Natural killer cell treated with Interleukin-12 subunit alpha and Interleukin-12 subunit beta and Interleukin-15 and Interleukin-18, amount 100 ng/mL, for 72 hours (primary cell): ENCODE measurements around the gene SPIRE2. TPM values are rescaled to one million over a fixed set of nuclear protein-coding genes. Genes with fewer than 3 reads are reported as not detected.
"Not testable (repeated sequence)": the region's sequence is repeated elsewhere in the genome, so short reads cannot be mapped to it uniquely, and the experiment has no call there.

ENCODE experiments used
- ATAC-seq, 2 donors: fragments of 150-1000 bp; cut with Tn5 transposase in 1 of 2; sonication (Bioruptor Pico), chemical (Tn5 transposase) in 1 of 2; 2 replicates each; pipeline ENCODE4 v1.10.0; 2021
- DNase-seq: peaks from one replicate; pipeline ENCODE4 v3.0.0; 2022; ENCODE audit warnings: low spot score
- H3K27ac Mint-ChIP-seq, 2 donors: 1 replicate in 1 of 2; 2 replicates in 1 of 2; pipeline ENCODE4 v1.8.0; 2022; ENCODE audit warnings: mixed read lengths in 2 of 2, mild to moderate bottlenecking in 1 of 2, moderate library complexity in 1 of 2
- H3K27me3 Mint-ChIP-seq, 2 donors: 1 replicate in 1 of 2; 2 replicates in 1 of 2; pipeline ENCODE4 v1.8.0; 2022; ENCODE audit warnings: mixed read lengths in 2 of 2
- H3K36me3 Mint-ChIP-seq: one replicate; pipeline ENCODE4 v1.8.0; 2022; ENCODE audit warnings: mixed read lengths
- H3K4me1 Mint-ChIP-seq, 2 donors: 1 replicate in 1 of 2; 2 replicates in 1 of 2; pipeline ENCODE4 v1.8.0; 2022; ENCODE audit warnings: low read depth in 2 of 2, mixed read lengths in 2 of 2, mild to moderate bottlenecking in 1 of 2
- H3K4me3 Mint-ChIP-seq: one replicate; pipeline ENCODE4 v1.8.0; 2022; ENCODE audit warnings: mixed read lengths
- H3K9me3 Mint-ChIP-seq: 2 replicates; pipeline ENCODE4 v1.8.0; 2022; ENCODE audit warnings: mixed read lengths
- total RNA-seq, 2 donors: library from RNA; stranded (reverse); gene quantifications; one replicate each; pipeline ENCODE4 v1.2.3, GENCODE V29; 2022

Gene SPIRE2
- total RNA-seq, 2 donors from 2014 or later, result 2.5 to 3.9 TPM

DNA sequence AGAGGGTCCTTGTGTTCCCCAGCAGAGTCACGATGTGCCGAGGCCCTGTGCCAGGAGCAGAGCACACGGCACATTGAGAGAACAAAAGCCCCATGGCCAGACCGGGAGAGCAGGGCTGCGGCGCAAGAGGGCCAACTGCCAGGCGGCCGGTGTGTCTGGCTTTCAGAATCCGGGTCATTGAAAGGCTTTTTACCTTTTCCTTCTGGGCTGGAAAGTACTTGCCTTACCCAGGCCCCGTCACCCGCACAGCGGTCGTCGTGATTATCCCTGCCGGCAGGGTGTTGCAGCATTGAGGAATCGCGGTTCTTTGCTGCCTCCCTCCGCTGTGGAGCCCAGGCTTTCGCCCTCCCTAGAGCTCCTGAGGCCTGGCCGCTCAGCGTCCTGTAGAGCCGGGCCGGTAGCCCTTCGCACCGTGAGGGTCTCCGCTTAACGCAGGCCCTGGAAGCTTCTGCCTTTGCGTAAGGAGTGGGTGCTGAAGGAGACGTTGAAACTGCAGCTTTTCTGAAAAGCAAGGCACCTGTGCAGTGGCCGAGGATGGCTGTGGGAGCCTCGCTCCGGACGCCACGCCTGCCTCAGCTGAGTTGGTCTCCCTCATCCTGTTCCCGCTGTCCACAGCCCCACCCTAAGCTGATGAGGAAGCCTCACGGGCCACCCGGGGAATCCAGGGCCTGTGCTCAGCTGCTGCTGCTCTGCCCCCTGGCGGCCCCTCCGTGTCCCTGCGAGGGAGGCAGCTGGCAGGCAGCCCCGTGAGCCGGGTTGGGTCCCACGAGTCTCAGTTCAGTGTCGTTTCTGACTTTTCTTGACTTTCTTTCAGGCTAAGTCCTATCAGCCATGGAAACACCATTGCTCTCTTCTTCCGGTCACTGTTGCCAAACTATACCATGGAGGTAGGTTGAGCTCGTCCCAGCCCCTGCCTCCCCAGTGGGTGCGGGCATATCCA is 81.8 kb downstream of the SPIRE2 start:
- DNase-seq, result peak; percentile 77
- no peaks in the 10 kb centered on the region for H3K9me3 Mint-ChIP-seq
- H3K4me3 Mint-ChIP-seq, result no peak overlapping the region
- no peaks in the 10 kb centered on the region for H3K27me3 Mint-ChIP-seq
- no peak overlapping the region for H3K27ac Mint-ChIP-seq
- peak; percentile 75 to 86 for ATAC-seq
- H3K36me3 Mint-ChIP-seq, result no peaks in the 10 kb centered on the region
- peaks cover 0 to 14% of the 10 kb centered on the region in 2 donors for H3K4me1 Mint-ChIP-seq

DNA sequence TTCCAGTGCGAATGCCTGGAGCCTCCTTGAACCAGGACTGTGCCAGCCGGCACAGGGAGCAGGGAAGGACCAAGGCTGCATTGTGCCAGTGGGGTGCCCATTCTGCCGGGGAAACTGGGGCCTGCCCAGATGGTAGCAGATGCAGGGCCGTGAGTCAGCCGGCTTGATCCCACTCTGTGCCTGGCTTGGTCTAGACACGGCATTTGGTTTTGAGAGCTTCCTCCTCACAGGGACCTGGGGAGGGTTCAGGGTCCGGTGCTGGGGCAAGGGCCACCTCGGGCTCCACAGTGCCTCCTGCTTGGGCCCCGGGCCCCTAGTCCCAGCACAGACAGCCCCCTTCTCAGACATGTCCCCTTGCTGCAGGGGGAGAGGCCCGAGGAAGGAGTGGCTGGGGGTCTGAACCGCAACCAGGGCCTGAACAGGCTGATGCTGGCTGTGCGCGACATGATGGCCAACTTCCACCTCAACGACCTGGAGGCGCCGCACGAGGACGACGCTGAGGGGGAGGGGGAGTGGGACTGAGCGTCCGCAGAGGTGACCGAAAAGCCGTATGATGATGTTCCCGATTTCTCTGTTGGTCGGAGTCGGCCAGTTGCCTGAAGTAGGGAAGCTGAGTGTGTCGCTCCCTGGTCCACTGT is 82.6 kb downstream of the SPIRE2 start:
- Mint-ChIP-seq H3K27me3 (no peaks in the 10 kb centered on the region), H3K4me1 (peaks cover 0 to 12% of the 10 kb centered on the region in 2 donors), H3K4me3 (no peak overlapping the region), H3K27ac (no peak overlapping the region), H3K9me3 (no peaks in the 10 kb centered on the region), H3K36me3 (no peaks in the 10 kb centered on the region)
- peak; percentile 59 for DNase-seq
- no peak for ATAC-seq

DNA sequence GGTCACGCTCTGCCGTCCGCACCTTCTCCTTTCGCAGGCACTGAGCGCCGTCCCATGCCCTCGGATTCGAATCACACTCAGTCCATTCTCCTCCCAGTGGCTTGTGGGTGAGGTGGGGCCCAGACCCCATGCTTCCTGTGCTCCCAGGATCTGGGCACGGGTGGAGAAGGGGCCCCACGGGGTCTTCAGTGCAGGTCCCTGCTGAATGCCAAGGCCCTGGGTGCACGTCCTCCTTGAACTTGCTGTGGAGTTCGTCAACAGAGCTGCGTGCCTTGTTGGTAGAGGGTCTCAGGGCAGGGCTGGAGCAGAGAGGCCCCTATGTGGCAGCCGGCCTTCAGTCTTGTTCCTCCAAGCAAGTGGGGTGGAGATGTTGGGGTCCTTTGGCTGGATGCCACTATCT is 83.1 kb downstream of the SPIRE2 start:
- ATAC-seq (no peak), DNase-seq (no peak)
- no peaks in the 10 kb centered on the region for H3K9me3 Mint-ChIP-seq
- no peak overlapping the region for H3K4me3 Mint-ChIP-seq
- no peaks in the 10 kb centered on the region for H3K27me3 Mint-ChIP-seq
- H3K27ac Mint-ChIP-seq, result no peak overlapping the region
- H3K4me1 Mint-ChIP-seq, result peaks cover 0 to 9% of the 10 kb centered on the region in 2 donors
- H3K36me3 Mint-ChIP-seq, result no peaks in the 10 kb centered on the region

DNA sequence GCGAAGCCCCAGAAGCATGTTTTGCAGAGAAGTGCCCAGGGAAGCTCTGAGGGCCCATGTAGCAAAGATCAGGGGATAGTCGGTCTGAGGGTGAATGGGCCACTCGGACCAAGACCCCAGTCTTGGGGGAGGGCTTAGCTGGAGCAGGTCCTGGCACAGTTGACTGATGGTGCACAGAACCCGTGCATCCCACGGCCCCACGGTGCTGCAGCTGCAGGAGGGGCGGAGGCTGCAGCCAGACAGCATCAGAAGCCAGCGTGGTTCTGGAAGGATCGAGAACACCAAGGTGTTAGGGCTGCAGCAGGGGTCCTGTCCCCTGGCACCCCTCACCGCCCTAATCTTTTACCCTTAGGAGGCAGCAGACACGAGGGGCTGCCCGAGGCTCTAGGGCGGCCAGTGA is 83.9 kb downstream of the SPIRE2 start:
- H3K27ac Mint-ChIP-seq, result no peak overlapping the region
- no peak overlapping the region for H3K4me3 Mint-ChIP-seq

DNA sequence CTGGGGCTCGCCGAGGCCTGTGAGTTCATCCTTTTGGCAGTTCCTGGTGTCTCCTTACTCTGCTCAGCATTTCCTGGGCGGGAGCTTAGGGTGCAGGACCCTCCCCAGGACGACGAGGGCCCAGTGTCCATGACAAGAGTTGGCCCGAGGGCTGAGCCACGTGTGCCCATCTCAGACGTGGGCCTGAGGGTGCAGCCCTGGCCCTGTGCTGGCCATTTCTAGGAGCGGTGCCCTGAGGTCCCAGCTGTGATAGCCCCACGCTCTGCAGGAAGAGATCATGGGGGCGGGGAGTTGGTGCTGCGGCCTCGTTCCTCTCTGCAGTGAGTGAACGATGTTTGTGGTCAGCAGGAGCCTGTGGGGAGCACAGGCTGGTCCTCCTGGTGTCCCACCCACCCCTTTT is 84.4 kb downstream of the SPIRE2 start:
- DNase-seq (peak; percentile 49), ATAC-seq (no peak)
- Mint-ChIP-seq H3K36me3 (no peaks in the 10 kb centered on the region), H3K4me3 (no peak overlapping the region), H3K27ac (no peak overlapping the region), H3K4me1 (peaks cover 2 to 11% of the 10 kb centered on the region in 2 donors), H3K27me3 (no peaks in the 10 kb centered on the region), H3K9me3 (no peaks in the 10 kb centered on the region)

More for the DNA sequence above, 83.9 kb downstream of the SPIRE2 start:
- DNase-seq (no peak), ATAC-seq (no peak)
- Mint-ChIP-seq H3K36me3 (no peaks in the 10 kb centered on the region), H3K9me3 (no peaks in the 10 kb centered on the region), H3K4me1 (peaks cover 0 to 9% of the 10 kb centered on the region in 2 donors), H3K27me3 (no peaks in the 10 kb centered on the region)

DNA sequence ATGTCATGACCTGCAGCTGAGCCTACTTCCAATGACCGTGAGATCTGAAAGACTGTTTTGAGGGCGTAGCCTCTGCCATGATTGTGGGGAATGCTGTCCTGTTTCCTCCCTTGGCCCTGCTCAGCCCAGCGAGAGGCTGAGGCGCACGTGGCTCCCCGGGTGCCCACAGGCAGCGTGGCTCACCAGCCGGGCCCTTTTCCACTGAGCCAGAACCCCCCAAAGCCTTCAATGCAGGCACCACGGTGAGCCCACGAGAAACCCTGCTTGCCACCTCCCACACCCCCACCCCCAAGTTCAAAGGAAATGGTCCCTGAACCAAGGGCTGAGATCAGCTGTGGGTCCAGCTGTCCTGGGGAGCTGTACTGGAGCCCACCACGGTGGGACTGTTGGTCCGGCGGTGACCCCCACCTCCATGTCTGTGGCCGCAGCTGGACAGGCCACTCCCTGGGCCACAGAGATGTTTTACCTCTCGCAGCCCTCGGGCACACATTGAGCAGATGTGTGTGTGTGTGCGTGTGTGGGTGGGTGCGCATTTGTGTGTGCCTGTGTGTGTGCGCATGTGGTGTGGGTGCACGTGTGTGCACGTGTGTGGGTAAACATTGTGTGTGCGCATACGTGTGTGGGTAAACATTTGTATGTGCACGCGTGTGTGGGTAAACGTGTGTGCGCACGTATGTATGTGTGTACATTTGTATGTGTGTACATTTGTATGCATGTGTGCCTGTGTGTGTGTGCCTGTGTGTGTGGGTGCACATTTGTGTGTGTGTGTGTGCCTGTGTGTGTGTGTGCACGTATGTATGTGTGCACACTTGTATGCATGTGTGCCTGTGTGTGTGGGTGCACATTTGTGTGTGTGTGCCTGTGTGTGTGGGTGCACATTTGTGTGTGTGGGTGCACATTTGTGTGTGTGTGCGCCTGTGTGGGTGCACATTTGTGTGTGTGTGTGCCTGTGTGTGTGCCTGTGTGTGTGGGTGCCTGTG is 85.4 kb downstream of the SPIRE2 start:
- Mint-ChIP-seq H3K36me3 (no peaks in the 10 kb centered on the region), H3K9me3 (no peaks in the 10 kb centered on the region), H3K4me1 (peaks cover 9 to 17% of the 10 kb centered on the region in 2 donors), H3K27ac (no peak overlapping the region), H3K4me3 (no peak overlapping the region), H3K27me3 (peaks cover 0 to 2% of the 10 kb centered on the region in 2 donors)
- DNase-seq (peak; percentile 56), ATAC-seq (no peak)

DNA sequence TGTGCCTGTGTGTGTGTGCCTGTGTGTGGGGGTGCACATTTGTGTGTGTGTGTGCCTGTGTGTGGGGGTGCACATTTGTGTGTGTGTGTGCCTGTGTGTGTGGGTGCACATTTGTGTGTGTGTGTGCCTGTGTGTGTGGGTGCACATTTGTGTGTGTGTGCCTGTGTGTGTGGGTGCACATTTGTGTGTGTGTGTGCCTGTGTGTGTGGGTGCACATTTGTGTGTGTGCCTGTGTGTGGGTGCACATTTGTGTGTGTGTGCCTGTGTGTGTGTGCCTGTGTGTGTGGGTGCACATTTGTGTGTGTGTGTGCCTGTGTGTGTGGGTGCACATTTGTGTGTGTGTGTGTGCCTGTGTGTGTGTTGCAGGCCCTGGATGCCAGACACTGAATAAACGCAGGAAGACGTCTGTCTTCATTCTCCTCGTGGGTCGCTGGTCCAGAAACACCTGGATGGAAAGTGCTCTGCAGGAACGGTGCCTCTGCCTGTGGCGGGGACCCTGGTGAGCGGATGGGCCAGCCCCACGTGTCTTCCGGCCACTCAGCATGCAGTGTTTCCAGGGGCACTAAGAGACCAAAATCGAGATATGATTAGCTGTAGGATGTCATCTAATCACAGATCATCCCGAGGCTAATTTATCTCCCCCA is 86.5 kb downstream of the SPIRE2 start:
- not testable (repeated sequence) for H3K4me3 Mint-ChIP-seq, H3K9me3 Mint-ChIP-seq

DNA sequence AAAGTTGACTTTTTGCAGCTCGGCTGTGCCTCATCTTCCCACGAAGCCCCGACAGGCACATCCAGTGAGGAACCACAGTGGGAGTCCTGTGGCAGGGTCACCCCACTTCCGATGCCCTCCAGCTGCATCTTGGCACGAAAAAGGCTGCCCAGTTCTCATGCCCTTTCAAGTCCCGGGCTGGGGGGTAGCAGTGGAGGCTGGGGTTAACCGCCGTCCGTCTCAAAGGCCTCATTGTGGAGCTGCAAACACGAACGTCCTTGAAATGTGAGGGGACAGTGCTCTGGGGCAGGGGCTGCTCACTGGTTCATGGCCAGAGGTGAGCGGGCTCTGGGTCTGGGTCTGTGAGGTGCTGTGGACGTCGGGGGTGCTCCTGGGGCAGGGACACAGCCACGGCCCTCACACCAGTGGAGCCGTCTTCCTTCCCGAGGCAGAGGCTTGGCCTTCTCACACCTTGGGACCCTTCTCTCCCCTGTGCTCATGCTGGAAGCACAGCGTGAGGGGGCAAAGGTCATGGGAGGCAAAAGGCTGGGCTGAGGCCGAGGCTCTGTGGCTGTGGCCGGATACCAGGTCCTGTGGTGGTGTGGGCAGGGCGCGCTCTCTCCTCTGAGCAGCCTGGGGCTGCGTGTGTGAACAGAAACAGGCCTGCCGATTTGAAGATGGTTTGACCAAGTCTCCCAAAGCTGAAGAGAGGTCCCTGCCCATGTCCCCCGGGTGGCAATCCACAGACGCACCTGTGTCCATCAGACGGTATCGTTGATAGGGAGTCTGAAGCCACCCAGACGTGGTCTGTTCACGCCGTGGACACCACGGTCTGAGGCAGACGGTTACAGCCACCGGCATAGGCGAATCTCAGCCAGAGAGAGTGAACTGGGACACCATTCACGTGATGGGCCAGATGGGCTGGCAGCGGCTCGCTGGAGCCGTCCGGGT is 87.3 kb downstream of the SPIRE2 start:
- Mint-ChIP-seq H3K27me3 (peaks cover 10 to 11% of the 10 kb centered on the region in 2 donors), H3K27ac (no peak overlapping the region), H3K9me3 (no peaks in the 10 kb centered on the region), H3K36me3 (no peaks in the 10 kb centered on the region), H3K4me1 (peaks cover 17 to 29% of the 10 kb centered on the region in 2 donors), H3K4me3 (no peak overlapping the region)
- ATAC-seq, result no peak
- DNase-seq, result no peak

More for the DNA sequence above, 86.5 kb downstream of the SPIRE2 start:
- H3K27me3 Mint-ChIP-seq, H3K27ac Mint-ChIP-seq, H3K36me3 Mint-ChIP-seq, DNase-seq, ATAC-seq: not testable (repeated sequence)
- H3K4me1 Mint-ChIP-seq, result peaks cover 12 to 24% of the 10 kb centered on the region in 2 donors

DNA sequence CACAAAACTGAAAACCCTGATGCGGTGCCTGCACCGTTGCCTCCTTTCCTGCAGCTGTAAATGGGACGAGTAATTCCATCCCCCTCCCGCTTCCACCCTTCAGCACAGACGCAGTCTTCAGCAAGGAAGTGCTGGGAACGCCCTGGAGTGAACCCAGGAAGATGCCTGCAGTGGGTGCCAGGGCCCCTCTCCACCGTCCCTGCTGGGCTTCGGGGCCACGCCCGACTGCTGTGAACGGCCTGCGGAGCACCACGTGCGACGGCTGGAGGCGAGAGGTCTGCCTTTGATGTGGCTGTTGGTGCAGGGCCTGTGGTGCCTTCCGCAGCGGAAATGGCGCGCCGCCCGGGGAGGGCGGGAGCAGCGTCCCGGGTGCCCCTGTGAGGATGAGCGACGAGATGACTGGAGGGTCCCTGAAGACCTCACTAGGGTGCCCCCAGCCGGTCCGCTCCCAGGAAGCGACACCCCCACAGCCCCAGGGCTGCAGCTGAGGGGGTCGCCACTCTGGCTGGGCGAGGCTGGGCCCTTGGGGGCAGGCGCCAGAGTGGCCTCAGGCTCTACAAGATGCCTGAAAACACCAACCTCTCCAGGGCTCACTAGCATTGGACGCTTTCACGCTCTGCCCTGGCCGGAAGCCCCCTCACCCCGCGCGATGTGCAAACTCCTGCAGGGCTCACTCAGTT is 89.6 kb downstream of the SPIRE2 start:
- DNase-seq (peak; percentile 85), ATAC-seq (peak; percentile 81 to 84)
- Mint-ChIP-seq H3K9me3 (no peaks in the 10 kb centered on the region), H3K27me3 (peaks cover 10 to 13% of the 10 kb centered on the region in 2 donors), H3K36me3 (no peaks in the 10 kb centered on the region), H3K27ac (no peak overlapping the region), H3K4me1 (peaks cover 24 to 33% of the 10 kb centered on the region in 2 donors), H3K4me3 (peak overlapping the region; percentile 65)

DNA sequence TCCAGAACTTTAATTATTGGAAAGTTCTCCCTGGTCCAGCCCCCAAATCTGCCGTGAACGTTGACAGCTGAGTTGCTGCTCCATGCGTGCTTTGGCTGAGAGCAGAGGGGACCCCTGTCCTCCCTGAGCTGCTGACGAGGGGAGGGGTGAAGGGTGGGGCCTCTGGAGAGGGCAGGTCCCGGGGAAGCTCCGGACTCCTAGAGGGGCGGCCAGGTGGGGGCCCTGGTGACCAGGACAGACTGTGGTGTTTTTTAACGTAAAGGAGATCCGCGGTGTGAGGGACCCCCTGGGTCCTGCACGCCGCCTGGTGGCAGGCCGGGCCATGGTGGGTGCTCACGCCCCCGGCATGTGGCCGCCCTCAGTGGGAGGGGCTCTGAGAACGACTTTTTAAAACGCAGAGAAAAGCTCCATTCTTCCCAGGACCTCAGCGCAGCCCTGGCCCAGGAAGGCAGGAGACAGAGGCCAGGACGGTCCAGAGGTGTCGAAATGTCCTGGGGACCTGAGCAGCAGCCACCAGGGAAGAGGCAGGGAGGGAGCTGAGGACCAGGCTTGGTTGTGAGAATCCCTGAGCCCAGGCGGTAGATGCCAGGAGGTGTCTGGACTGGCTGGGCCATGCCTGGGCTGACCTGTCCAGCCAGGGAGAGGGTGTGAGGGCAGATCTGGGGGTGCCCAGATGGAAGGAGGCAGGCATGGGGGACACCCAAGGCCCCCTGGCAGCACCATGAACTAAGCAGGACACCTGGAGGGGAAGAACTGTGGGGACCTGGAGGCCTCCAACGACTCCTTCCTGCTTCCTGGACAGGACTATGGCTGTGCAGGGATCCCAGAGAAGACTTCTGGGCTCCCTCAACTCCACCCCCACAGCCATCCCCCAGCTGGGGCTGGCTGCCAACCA is 90.4 kb downstream of the SPIRE2 start, which contains the start of gene MC1R:
Gene MC1R (plus strand): TSS at position 410 of the 895 bp plus-strand sequence. CDS start 397 bp downstream, at position 807.
- peaks cover 24 to 31% of the 10 kb centered on the region in 2 donors for H3K4me1 Mint-ChIP-seq
- no peaks in the 10 kb centered on the region for H3K9me3 Mint-ChIP-seq
- no peaks in the 10 kb centered on the region for H3K36me3 Mint-ChIP-seq
- peaks cover 10 to 13% of the 10 kb centered on the region in 2 donors for H3K27me3 Mint-ChIP-seq
- no peak for ATAC-seq
- peak; percentile 58 for DNase-seq
- peak within 1 kb of the TSS; percentile 65 for H3K4me3 Mint-ChIP-seq
- peak within 1 kb of the TSS in 1 of 2 donors; percentile 30 for H3K27ac Mint-ChIP-seq
